DMS79 treated with DMSO at 0.1 percent for 48 hours (cell line): Measurements from ENCODE around the gene ZBED2.
"Not testable (repeated sequence)": the region's sequence is repeated elsewhere in the genome, so short reads cannot be mapped to it uniquely, and the experiment has no call there.

Source experiments
- DNase-seq: peaks from one replicate; lab custom pipeline; 2025; lab: John Stamatoyannopoulos, UW

Gene ZBED2

GRCh38 chr3:111571282-111571681 is 23.9 kb downstream of the ZBED2 start:
- DNase-seq: no peak

GRCh38 chr3:111570404-111571030 is 24.6 kb downstream of the ZBED2 start:
- no peak for DNase-seq

- no peak for DNase-seq
Measured at GRCh38 chr3:111568911-111569310, 26.2 kb downstream of the ZBED2 start.

- no peak for DNase-seq
Measured at GRCh38 chr3:111568355-111568754, 26.8 kb downstream of the ZBED2 start.

- no peak for DNase-seq
Measured at GRCh38 chr3:111566844-111567243, 28.3 kb downstream of the ZBED2 start.

- not testable (repeated sequence) for DNase-seq
Measured at GRCh38 chr3:111561902-111562301, 33.2 kb downstream of the ZBED2 start.

- DNase-seq: no peak
Measured at GRCh38 chr3:111548756-111549155, 46.4 kb downstream of the ZBED2 start.

- DNase-seq: no peak
Measured at GRCh38 chr3:111548092-111548491, 47.1 kb downstream of the ZBED2 start.

- DNase-seq: no peak
Measured at GRCh38 chr3:111547631-111548030, 47.5 kb downstream of the ZBED2 start.

- DNase-seq: no peak
Measured at GRCh38 chr3:111545349-111545748, 49.8 kb downstream of the ZBED2 start.
